Fibroblast of upper back skin (primary cell): ENCODE results near the gene KHK.

ENCODE experiments used
- DNase-seq: peaks from one replicate; pipeline ENCODE4 v3.0.0-alpha.2; 2013

KHK gene

GRCh38 chr2:27131429-27131828 is 44.9 kb downstream of the KHK start:
- no peak for DNase-seq

- DNase-seq = no peak
Observed at GRCh38 chr2:27133195-27133875, 46.8 kb downstream of the KHK start.

GRCh38 chr2:27133905-27134780 is 47.6 kb downstream of the KHK start, which contains the start of gene PREB:
PREB (minus strand) TSS chr2:27134636; CDS start chr2:27134421, 215 bp downstream.
- peak; percentile 95 for DNase-seq

GRCh38 chr2:27134781-27135477 is 48.4 kb downstream of the KHK start:
- DNase-seq = no peak

- DNase-seq = no peak
Observed at GRCh38 chr2:27135478-27135955, 48.9 kb downstream of the KHK start.

- no peak for DNase-seq
Observed at GRCh38 chr2:27136751-27137150, 50.2 kb downstream of the KHK start.

- no peak for DNase-seq
Observed at GRCh38 chr2:27137322-27137935, 50.9 kb downstream of the KHK start.

GRCh38 chr2:27138111-27138510 is 51.5 kb downstream of the KHK start:
- no peak for DNase-seq

- DNase-seq = no peak
Observed at GRCh38 chr2:27139310-27139709, 52.7 kb downstream of the KHK start, which contains the start of gene PRR30. PRR30 (minus strand) TSS chr2:27139410; CDS start chr2:27138329, 1,081 bp downstream.

- DNase-seq = no peak
Observed at GRCh38 chr2:27143285-27143684, 56.7 kb downstream of the KHK start.

- DNase-seq = no peak
Observed at GRCh38 chr2:27145682-27146081, 59.1 kb downstream of the KHK start.

- no peak for DNase-seq
Observed at GRCh38 chr2:27147935-27148334, 61.4 kb downstream of the KHK start.

GRCh38 chr2:27148801-27149439 is 62.3 kb downstream of the KHK start, which contains the start of gene TCF23:
TCF23 (plus strand) TSS chr2:27149004; CDS start chr2:27149134, 130 bp downstream.
- no peak for DNase-seq

GRCh38 chr2:27149570-27150405 is 63.2 kb downstream of the KHK start:
- DNase-seq = no peak
